ENCODE data around the gene TMEM109. TPM values are rescaled to one million over a fixed set of nuclear protein-coding genes. Genes with fewer than 3 reads are reported as not detected.
"Not testable (repeated sequence)": the region's sequence is repeated elsewhere in the genome, so short reads cannot be mapped to it uniquely, and the experiment has no call there.

Gene TMEM109
- total and polyA plus RNA-seq, 2 of the 13 experiments (the other 11 are each of a cell fraction or from before 2014, with no cell fraction given) = 7.7 to 18.0 TPM

DNA sequence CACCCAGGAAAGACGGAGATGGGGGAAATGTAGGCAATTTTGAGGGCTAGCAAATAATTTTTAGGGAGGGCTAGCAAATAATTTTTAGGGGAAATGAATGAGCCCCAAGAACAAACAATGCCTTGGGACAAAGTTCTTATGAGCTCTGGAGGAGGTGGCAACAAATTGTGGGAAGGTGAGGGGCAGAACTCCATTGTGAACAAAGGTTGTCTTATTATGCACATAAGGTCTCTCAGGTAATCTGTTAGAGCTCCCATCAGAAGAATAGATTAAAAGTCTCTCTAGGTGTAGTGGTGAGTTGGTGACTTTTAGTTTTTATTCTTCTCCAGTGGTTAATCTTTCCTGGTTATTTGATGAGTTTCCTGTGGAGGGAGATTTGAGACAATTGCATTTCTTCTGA, 5.2 kb upstream of the TMEM109 start (continued):
- TF ChIP-seq, protein P1, sequence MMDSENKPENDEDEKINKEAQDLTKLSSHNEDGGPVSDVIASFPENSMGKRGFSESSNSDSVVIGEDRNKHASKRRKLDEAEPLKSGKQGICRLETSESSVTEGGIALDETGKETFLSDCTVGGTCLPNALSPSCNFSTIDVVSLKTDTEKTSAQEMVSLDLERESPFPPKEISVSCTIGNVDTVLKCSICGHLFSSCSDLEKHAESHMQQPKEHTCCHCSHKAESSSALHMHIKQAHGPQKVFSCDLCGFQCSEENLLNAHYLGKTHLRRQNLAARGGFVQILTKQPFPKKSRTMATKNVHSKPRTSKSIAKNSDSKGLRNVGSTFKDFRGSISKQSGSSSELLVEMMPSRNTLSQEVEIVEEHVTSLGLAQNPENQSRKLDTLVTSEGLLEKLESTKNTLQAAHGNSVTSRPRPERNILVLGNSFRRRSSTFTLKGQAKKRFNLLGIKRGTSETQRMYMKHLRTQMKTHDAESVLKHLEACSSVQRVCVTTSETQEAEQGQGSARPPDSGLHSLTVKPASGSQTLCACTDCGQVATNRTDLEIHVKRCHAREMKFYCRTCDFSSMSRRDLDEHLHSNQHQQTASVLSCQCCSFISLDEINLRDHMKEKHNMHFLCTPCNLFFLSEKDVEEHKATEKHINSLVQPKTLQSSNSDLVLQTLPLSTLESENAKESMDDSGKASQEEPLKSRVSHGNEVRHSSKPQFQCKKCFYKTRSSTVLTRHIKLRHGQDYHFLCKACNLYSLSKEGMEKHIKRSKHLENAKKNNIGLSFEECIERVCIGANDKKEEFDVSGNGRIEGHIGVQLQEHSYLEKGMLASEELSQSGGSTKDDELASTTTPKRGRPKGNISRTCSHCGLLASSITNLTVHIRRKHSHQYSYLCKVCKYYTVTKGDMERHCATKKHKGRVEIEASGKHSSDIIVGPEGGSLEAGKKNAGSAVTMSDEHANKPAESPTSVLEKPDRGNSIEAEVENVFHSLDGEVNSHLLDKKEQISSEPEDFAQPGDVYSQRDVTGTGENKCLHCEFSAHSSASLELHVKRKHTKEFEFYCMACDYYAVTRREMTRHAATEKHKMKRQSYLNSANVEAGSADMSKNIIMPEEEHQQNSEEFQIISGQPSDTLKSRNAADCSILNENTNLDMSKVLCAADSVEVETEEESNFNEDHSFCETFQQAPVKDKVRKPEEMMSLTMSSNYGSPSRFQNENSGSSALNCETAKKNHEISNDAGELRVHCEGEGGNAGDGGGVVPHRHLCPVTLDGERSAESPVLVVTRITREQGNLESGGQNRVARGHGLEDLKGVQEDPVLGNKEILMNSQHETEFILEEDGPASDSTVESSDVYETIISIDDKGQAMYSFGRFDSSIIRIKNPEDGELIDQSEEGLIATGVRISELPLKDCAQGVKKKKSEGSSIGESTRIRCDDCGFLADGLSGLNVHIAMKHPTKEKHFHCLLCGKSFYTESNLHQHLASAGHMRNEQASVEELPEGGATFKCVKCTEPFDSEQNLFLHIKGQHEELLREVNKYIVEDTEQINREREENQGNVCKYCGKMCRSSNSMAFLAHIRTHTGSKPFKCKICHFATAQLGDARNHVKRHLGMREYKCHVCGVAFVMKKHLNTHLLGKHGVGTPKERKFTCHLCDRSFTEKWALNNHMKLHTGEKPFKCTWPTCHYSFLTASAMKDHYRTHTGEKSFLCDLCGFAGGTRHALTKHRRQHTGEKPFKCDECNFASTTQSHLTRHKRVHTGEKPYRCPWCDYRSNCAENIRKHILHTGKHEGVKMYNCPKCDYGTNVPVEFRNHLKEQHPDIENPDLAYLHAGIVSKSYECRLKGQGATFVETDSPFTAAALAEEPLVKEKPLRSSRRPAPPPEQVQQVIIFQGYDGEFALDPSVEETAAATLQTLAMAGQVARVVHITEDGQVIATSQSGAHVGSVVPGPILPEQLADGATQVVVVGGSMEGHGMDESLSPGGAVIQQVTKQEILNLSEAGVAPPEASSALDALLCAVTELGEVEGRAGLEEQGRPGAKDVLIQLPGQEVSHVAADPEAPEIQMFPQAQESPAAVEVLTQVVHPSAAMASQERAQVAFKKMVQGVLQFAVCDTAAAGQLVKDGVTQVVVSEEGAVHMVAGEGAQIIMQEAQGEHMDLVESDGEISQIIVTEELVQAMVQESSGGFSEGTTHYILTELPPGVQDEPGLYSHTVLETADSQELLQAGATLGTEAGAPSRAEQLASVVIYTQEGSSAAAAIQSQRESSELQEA (CRISPR knock-in tag; IDR thresholded peaks at IDR 0.05; ENCODE audit: not compliant biosample characterization) = no peak
- no peak for TF ChIP-seq ZMYM2 (CRISPR knock-in tag; IDR thresholded peaks at IDR 0.05)

DNA sequence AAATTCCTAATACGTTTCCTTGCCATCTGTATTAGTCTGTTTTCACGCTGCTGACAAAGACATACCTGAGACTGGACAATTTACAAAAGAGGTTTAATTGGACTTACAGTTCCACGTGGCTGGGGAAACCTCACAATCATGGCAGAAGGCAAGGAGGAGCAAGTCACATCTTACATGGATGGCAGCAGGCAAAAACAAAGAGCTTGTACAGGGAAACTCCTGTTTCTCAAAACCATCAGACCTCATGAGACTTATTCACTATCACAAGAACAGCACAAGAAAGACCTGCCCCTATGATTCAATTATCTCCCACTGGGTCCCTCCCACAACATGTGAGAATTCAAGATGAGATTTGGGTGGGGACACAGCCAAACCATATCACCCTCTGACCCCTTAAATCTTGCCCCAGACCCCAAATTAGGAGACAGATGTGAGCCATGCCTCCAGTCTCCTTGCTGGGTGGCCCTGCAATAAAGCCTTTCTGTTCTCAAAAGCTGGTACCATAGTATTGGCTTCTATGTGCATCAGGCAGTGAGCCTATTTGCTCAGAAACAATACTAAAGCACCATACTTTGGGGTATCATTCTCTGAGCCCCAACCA, 4.2 kb upstream of the TMEM109 start:
- BruUV-seq (replicated peaks); ATAC-seq; H3K4me2 ChIP-seq (ENCODE audit: low read depth, low read length); FAIRE-seq; H3K27ac ChIP-seq (ENCODE audit: extremely low read length, insufficient read depth, low read length); H3K36me3 ChIP-seq (replicated peaks in 1 of 2; ENCODE audit: control insufficient read depth in 1 of 2, insufficient read depth in 2 of 2, low read length in 2 of 2); H4K20me1 ChIP-seq (ENCODE audit: insufficient read depth, low read length); H2AFZ ChIP-seq (ENCODE audit: low read length); H3K4me3 ChIP-seq (replicated peaks in 1 of 3; ENCODE audit: insufficient read depth in 1 of 3, low read depth in 2 of 3, low read length in 3 of 3); H3K9ac ChIP-seq (ENCODE audit: insufficient read depth, low read depth, low read length); intact Hi-C loops (cut with micrococcal nuclease; ENCODE audit: unreplicated experiment); in situ Hi-C loops (cut with HindIII; ENCODE audit: extremely low pct_ligation_motif_present, low pct_unique_long_range_greater_than_20kb); POLR2A ChIA-PET; CTCF ChIA-PET (ENCODE audit: low intra/inter-chr PET ratio, low total read pairs); DNase-seq (ENCODE audit: low spot score); H3K9me3 ChIP-seq (ENCODE audit: low read length); H3K27me3 ChIP-seq (ENCODE audit: control insufficient read depth in 1 of 2, insufficient read depth in 2 of 2, low read length in 2 of 2): not testable (repeated sequence)
- peaks cover 38% of the 10 kb centered on the region for H3K4me1 ChIP-seq (ENCODE audit: insufficient read depth, low read length)
- peaks cover 12% of the 10 kb centered on the region for H3K79me2 ChIP-seq (ENCODE audit: insufficient read depth, low read length)
- 0% methylated on average over 3 of the region's 3 CpGs for WGBS (ENCODE audit: low lambda C conversion rate)
